ENCODE data around the gene MAPK4. TPM values are rescaled to one million over a fixed set of nuclear protein-coding genes. Genes with fewer than 3 reads are reported as not detected.

MAPK4 gene
- total RNA-seq, 1 experiment from 2014 or later: 4.2 TPM

- ATAC-seq: no peak
- CTCF ChIA-PET: interaction anchor here (0.7 to 1.4 kb wide), 3 partner anchors 11 to 90 kb away, joined by 3 to 4 read pairs (median 3); no protein-coding TSS in a partner anchor
- TF ChIP-seq CDX4 (CRISPR knock-in tag; IDR thresholded peaks at IDR 0.05; ENCODE audit: borderline replicate concordance) (no peak), PRRX2 (CRISPR knock-in tag; IDR thresholded peaks at IDR 0.05) (no peak), ATF1 (CRISPR knock-in tag; IDR thresholded peaks at IDR 0.05) (no peak), ZNF425 (CRISPR knock-in tag; conservative IDR thresholded peaks at IDR 0.05) (no peak), E2F4 (CRISPR knock-in tag; IDR thresholded peaks at IDR 0.05; ENCODE audit: borderline replicate concordance, low read depth) (no peak), ZNF317 (CRISPR knock-in tag; IDR thresholded peaks at IDR 0.05; ENCODE audit: borderline replicate concordance, low read depth) (no peak), ZNF219 (CRISPR knock-in tag; IDR thresholded peaks at IDR 0.05; ENCODE audit: borderline replicate concordance) (no peak), ZNF512 (CRISPR knock-in tag; IDR thresholded peaks at IDR 0.05; ENCODE audit: borderline replicate concordance) (no peak), ATF6 (CRISPR knock-in tag; IDR thresholded peaks at IDR 0.05) (no peak)
- no peak overlapping the region for H3K27ac Mint-ChIP-seq
- H3K27me3 Mint-ChIP-seq (ENCODE audit: low read depth): no peaks in the 10 kb centered on the region
- H3K9me3 Mint-ChIP-seq: peaks cover 8% of the 10 kb centered on the region
- no peak for DNase-seq (ENCODE audit: low spot score)
- no peak overlapping the region for H3K4me3 Mint-ChIP-seq
- peaks cover 6% of the 10 kb centered on the region; the same call in 1 of the 2 replicates for H3K36me3 Mint-ChIP-seq
- peaks cover 33% of the 10 kb centered on the region for H3K4me1 Mint-ChIP-seq
- POLR2A ChIA-PET: no interaction called here
These were observed 151.5 kb downstream of the MAPK4 start for GRCh38 chr18:50711386-50711785.

GRCh38 chr18:50715919-50716318 is 156.0 kb downstream of the MAPK4 start:
- Mint-ChIP-seq H3K4me1 (peaks cover 13% of the 10 kb centered on the region), H3K27me3 (ENCODE audit: low read depth) (no peaks in the 10 kb centered on the region; the same call in 1 of the 2 replicates), H3K27ac (no peak overlapping the region), H3K4me3 (no peak overlapping the region), H3K36me3 (peaks cover 6% of the 10 kb centered on the region; the same call in 1 of the 2 replicates), H3K9me3 (peaks cover 15% of the 10 kb centered on the region)
- ATAC-seq: no peak
- no peak for DNase-seq (ENCODE audit: low spot score)
- ChIA-PET CTCF (no interaction called here), POLR2A (no interaction called here)
- TF ChIP-seq USF1 (CRISPR knock-in tag; IDR thresholded peaks at IDR 0.05): no peak
- no peak for TF ChIP-seq FOXP4 (CRISPR knock-in tag; IDR thresholded peaks at IDR 0.05)
- no peak for TF ChIP-seq SP1 (CRISPR knock-in tag; conservative IDR thresholded peaks at IDR 0.05)
- TF ChIP-seq ZNF416 (CRISPR knock-in tag; IDR thresholded peaks at IDR 0.05): no peak
- no peak for TF ChIP-seq CTCF (IDR thresholded peaks at IDR 0.05)
- TF ChIP-seq ATF1 (CRISPR knock-in tag; IDR thresholded peaks at IDR 0.05): no peak
- no peak for TF ChIP-seq PREB (CRISPR knock-in tag; IDR thresholded peaks at IDR 0.05; ENCODE audit: borderline replicate concordance)
